ENCODE data around the gene JDP2.

JDP2 gene

DNA sequence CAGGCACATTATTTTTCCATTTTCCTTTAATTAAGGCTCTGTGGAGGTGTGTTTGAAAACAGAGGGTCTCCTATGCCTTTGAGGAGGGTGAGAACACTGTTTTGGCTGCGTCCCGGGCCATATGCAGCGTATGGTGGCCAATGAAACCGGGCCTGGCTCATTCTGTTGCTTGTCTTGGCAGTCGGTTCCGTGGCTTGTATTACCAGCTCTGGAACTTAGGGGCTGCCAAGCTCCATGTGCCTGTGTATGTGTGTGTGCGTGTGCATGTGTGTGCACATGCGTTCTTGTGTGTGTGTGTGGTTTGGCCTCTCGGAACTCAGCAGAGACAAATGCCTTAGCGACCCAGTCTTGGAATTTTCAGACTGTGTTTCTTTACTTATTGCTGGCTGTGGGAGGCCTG lies 2.7 kb downstream of the JDP2 start:
- no peak overlapping the region for H3K27ac ChIP-seq
- H3K9ac ChIP-seq: no peak overlapping the region
- H3K4me1 ChIP-seq (ENCODE audit: low read depth, poor library complexity, severe bottlenecking): peaks cover 17% of the 10 kb centered on the region
- 0 out of 2 replicates have a peak, but pooled peaks cover 4% of the 10 kb centered on the region for H3K27me3 ChIP-seq (ENCODE audit: insufficient read depth, low read depth)
- no peaks in the 10 kb centered on the region for H3K36me3 ChIP-seq (ENCODE audit: insufficient read depth)
- H4K20me1 ChIP-seq (ENCODE audit: insufficient read depth): no peaks in the 10 kb centered on the region
- no peak for TF ChIP-seq CTCF (conservative IDR thresholded peaks at IDR 0.05; ENCODE audit: low read depth, low read length)
- H2AFZ ChIP-seq (ENCODE audit: low read depth): no peak overlapping the region
- no peak overlapping the region for H3K4me2 ChIP-seq
- H3K79me2 ChIP-seq (ENCODE audit: insufficient read depth, low read depth): no peaks in the 10 kb centered on the region
- no peak overlapping the region for H3K4me3 ChIP-seq (IDR thresholded peaks at IDR 0.05; ENCODE audit: insufficient read depth, low read depth, low read length)

GRCh38 chr14:75430976-75431375 lies 3.2 kb downstream of the JDP2 start:
- Histone ChIP-seq H3K4me3 (IDR thresholded peaks at IDR 0.05; ENCODE audit: insufficient read depth, low read depth, low read length) (no peak overlapping the region), H3K27ac (no peak overlapping the region), H3K27me3 (ENCODE audit: insufficient read depth, low read depth) (0 out of 2 replicates have a peak, but pooled peaks cover 4% of the 10 kb centered on the region), H3K4me1 (ENCODE audit: low read depth, poor library complexity, severe bottlenecking) (peaks cover 15% of the 10 kb centered on the region), H3K9ac (no peak overlapping the region), H3K36me3 (ENCODE audit: insufficient read depth) (no peaks in the 10 kb centered on the region), H3K79me2 (ENCODE audit: insufficient read depth, low read depth) (no peaks in the 10 kb centered on the region), H2AFZ (ENCODE audit: low read depth) (no peak overlapping the region), H3K4me2 (no peak overlapping the region), H4K20me1 (ENCODE audit: insufficient read depth) (no peaks in the 10 kb centered on the region)
- TF ChIP-seq CTCF (conservative IDR thresholded peaks at IDR 0.05; ENCODE audit: low read depth, low read length): no peak

DNA sequence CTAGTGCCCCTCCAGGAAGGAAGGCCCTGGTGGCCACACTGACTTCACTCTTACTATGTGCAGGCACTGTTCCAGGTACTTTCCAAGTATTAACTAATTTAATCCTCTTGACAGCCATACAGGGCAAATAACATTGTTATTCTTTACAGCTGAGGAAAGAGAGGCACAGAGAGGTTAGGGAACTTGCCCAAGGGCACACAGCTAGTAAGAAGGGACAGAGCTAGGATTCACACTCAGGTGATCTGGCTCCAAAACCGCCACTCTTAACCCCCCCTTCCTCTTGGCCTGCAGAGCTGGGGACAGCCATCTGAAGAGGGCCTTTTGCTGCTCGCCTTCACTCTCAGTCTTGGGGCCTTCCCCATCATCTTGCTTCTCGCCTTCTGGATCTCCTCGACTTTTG lies 4.0 kb downstream of the JDP2 start:
- Histone ChIP-seq H4K20me1 (ENCODE audit: insufficient read depth) (no peaks in the 10 kb centered on the region), H3K79me2 (ENCODE audit: insufficient read depth, low read depth) (no peaks in the 10 kb centered on the region), H3K9ac (no peak overlapping the region), H3K4me3 (IDR thresholded peaks at IDR 0.05; ENCODE audit: insufficient read depth, low read depth, low read length) (no peak overlapping the region), H3K36me3 (ENCODE audit: insufficient read depth) (no peaks in the 10 kb centered on the region), H3K27me3 (ENCODE audit: insufficient read depth, low read depth) (0 out of 2 replicates have a peak, but pooled peaks cover 4% of the 10 kb centered on the region), H2AFZ (ENCODE audit: low read depth) (no peak overlapping the region), H3K4me2 (no peak overlapping the region), H3K4me1 (ENCODE audit: low read depth, poor library complexity, severe bottlenecking) (peaks cover 7% of the 10 kb centered on the region), H3K27ac (no peak overlapping the region)
- TF ChIP-seq CTCF (conservative IDR thresholded peaks at IDR 0.05; ENCODE audit: low read depth, low read length): no peak

GRCh38 chr14:75432411-75432810 lies 4.6 kb downstream of the JDP2 start:
- Histone ChIP-seq H3K4me2 (no peak overlapping the region), H3K79me2 (ENCODE audit: insufficient read depth, low read depth) (no peaks in the 10 kb centered on the region), H3K36me3 (ENCODE audit: insufficient read depth) (no peaks in the 10 kb centered on the region), H4K20me1 (ENCODE audit: insufficient read depth) (no peaks in the 10 kb centered on the region), H3K27me3 (ENCODE audit: insufficient read depth, low read depth) (0 out of 2 replicates have a peak, but pooled peaks cover 4% of the 10 kb centered on the region), H2AFZ (ENCODE audit: low read depth) (no peak overlapping the region), H3K27ac (no peak overlapping the region), H3K4me3 (IDR thresholded peaks at IDR 0.05; ENCODE audit: insufficient read depth, low read depth, low read length) (no peak overlapping the region), H3K4me1 (ENCODE audit: low read depth, poor library complexity, severe bottlenecking) (peaks cover 4% of the 10 kb centered on the region), H3K9ac (no peak overlapping the region)
- no peak for TF ChIP-seq CTCF (conservative IDR thresholded peaks at IDR 0.05; ENCODE audit: low read depth, low read length)

Data from KMS-11 (cell line).